Measurements from ENCODE around the gene GRM4.

The GRM4 gene

DNA sequence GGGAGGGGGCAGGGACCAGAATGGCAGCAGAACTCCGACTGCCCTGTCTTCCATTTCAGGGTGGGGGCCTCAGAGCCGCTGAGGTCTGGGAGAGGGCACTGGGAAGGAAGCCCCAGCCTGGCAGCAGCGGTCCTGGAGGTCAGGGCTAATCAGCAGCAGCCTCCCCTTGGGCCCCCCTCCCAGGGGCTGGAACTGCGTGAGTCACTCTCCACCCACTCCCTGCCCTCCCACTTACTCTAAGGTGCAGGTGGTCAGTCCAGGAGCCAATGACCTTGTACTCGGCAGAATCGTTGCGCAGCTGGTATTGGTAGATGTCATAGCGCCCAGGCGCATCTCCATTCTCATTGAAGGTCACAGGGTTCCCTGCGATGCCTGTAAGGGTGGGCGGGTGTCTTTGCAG is 105.9 kb downstream of the GRM4 start:
- no peak overlapping the region for H3K4me3 ChIP-seq (ENCODE audit: low read depth, low read length)

GRCh38 chr6:34037151-34037550 is 108.7 kb downstream of the GRM4 start:
- TF ChIP-seq CTCF (IDR thresholded peaks at IDR 0.05; ENCODE audit: low read depth, low read length) (no peak), MYC (IDR thresholded peaks at IDR 0.05; ENCODE audit: low read depth, low read length) (no peak)
- no peak for DNase-seq (ENCODE audit: low read depth)
- no peak overlapping the region for H3K4me3 ChIP-seq (ENCODE audit: low read depth, low read length)

More for the DNA sequence above, 105.9 kb downstream of the GRM4 start:
- DNase-seq (ENCODE audit: low read depth): no peak
- TF ChIP-seq POLR2A (IDR thresholded peaks at IDR 0.05; ENCODE audit: extremely low read depth, insufficient read length) (no peak), CTCF (IDR thresholded peaks at IDR 0.05; ENCODE audit: low read depth, low read length) (no peak)
- TF ChIP-seq, protein P1, sequence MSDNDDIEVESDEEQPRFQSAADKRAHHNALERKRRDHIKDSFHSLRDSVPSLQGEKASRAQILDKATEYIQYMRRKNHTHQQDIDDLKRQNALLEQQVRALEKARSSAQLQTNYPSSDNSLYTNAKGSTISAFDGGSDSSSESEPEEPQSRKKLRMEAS (IDR thresholded peaks at IDR 0.05; ENCODE audit: low read depth, low read length): no peak

DNA sequence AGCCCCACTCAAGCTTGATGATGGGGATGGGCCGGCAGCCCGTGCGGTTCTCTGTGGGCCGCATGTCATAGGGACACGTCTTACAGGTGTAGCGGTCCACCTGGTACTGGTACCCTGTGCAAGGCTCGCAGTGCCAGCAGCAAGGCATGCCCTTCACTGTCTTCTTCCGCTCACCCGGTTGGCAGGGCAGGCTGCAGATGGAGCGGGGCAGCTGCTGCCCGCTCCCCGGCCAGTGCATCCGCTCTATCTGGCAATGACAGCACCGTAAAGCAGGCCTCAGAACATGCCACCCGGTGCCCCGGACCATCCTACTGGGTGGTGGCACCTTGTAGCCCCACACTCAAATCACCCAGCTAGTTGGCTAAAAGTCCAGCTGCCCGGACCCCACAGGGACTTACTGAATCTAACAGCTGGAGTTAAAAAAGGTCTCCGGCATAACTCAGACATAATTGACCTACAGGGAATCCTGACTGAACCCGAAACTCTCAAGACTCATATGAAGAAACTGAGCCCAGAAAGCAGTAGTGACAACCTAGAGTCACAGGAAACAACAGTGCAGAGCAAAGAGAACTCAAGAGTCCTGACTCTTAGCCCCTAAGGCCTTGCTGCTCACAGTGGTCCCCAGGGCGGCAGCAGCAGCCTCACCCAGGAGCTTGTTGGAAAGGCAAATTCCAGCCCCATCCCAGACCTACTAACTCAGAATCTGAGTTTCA is 109.4 kb downstream of the GRM4 start:
- TF ChIP-seq, protein P1 (IDR thresholded peaks at IDR 0.05; ENCODE audit: low read depth, low read length): no peak
- TF ChIP-seq MYC (IDR thresholded peaks at IDR 0.05; ENCODE audit: low read depth, low read length): no peak
- no peak for TF ChIP-seq POLR2A (IDR thresholded peaks at IDR 0.05; ENCODE audit: extremely low read depth, insufficient read length)
- no peak for TF ChIP-seq CTCF (IDR thresholded peaks at IDR 0.05; ENCODE audit: low read depth, low read length)
- DNase-seq (ENCODE audit: low read depth): no peak
- H3K4me3 ChIP-seq (ENCODE audit: low read depth, low read length): no peak overlapping the region

GRCh38 chr6:34035704-34036356 is 110.1 kb downstream of the GRM4 start:
- no peak for TF ChIP-seq MYC (IDR thresholded peaks at IDR 0.05; ENCODE audit: low read depth, low read length)
- DNase-seq (ENCODE audit: low read depth): no peak
- no peak overlapping the region for H3K4me3 ChIP-seq (ENCODE audit: low read depth, low read length)

DNA sequence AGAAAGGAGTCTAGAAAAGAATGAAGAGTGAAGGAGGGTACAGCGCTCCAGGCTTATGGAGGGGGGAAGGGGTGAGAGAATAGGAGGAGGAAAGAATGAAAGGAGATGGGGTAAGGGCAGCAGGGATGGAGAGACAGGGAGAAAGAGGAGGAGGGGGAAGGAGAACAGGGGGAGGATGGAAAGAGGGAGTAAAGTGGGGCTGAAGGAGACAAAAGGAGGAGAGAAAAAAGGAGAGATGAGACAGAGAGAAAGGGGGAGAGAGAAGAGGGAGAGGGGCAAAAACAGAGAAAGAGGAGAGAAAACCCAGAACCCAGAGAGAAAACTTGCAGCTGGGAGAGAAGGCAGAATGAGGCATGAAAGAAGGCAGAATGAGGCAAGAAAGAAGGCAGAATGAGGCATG is 110.7 kb downstream of the GRM4 start:
- TF ChIP-seq MYC (IDR thresholded peaks at IDR 0.05; ENCODE audit: low read depth, low read length) (no peak), POLR2A (IDR thresholded peaks at IDR 0.05; ENCODE audit: extremely low read depth, insufficient read length) (no peak), CTCF (IDR thresholded peaks at IDR 0.05; ENCODE audit: low read depth, low read length) (no peak)
- TF ChIP-seq, protein P1 (IDR thresholded peaks at IDR 0.05; ENCODE audit: low read depth, low read length): no peak
- no peak overlapping the region for H3K4me3 ChIP-seq (ENCODE audit: low read depth, low read length)
- DNase-seq (ENCODE audit: low read depth): no peak

- no peak for DNase-seq (ENCODE audit: low read depth)
- TF ChIP-seq, protein P1 (IDR thresholded peaks at IDR 0.05; ENCODE audit: low read depth, low read length): no peak
- no peak for TF ChIP-seq MYC (IDR thresholded peaks at IDR 0.05; ENCODE audit: low read depth, low read length)
- no peak for TF ChIP-seq POLR2A (IDR thresholded peaks at IDR 0.05; ENCODE audit: extremely low read depth, insufficient read length)
- TF ChIP-seq CTCF (IDR thresholded peaks at IDR 0.05; ENCODE audit: low read depth, low read length): no peak
- H3K4me3 ChIP-seq (ENCODE audit: low read depth, low read length): no peak overlapping the region
Observed at GRCh38 chr6:34032856-34033255, 113.0 kb downstream of the GRM4 start.

All from NB4 (cell line).